Upper lobe of left lung (tissue), 4 donors: ENCODE measurements around the gene PTPN11.

Source experiments
- EP300 ChIP-seq, 4 donors: sonication (generic); formaldehyde crosslinking; IDR thresholded peaks; one replicate each; pipeline ENCODE4 v1.5.1; 2017; ENCODE audit warnings: antibody characterized with exemption in 4 of 4, control low read depth in 2 of 4
- POLR2A ChIP-seq, 4 donors: fragments of 450-650 bp; IDR thresholded peaks; one replicate each; pipeline ENCODE4 v1.5.1; 2016 to 2017; ENCODE audit warnings: antibody characterized with exemption in 4 of 4, mild to moderate bottlenecking in 2 of 4
- POLR2AphosphoS5 ChIP-seq, 2 donors: sonication (generic); formaldehyde crosslinking; IDR thresholded peaks; one replicate each; pipeline ENCODE4 v1.5.1; 2017; ENCODE audit warnings: antibody characterized with exemption in 2 of 2
- TF ChIP-seq, protein P1 (sequence below), 6 experiments: fragments of 450-650 bp in 4 of 6; fragments of 200-600 bp in 2 of 6; sonication (generic) in 2 of 6; IDR thresholded peaks; one replicate each; pipeline ENCODE4 v1.5.1; 2016 to 2019; ENCODE audit warnings: antibody characterized with exemption in 6 of 6

DNA sequence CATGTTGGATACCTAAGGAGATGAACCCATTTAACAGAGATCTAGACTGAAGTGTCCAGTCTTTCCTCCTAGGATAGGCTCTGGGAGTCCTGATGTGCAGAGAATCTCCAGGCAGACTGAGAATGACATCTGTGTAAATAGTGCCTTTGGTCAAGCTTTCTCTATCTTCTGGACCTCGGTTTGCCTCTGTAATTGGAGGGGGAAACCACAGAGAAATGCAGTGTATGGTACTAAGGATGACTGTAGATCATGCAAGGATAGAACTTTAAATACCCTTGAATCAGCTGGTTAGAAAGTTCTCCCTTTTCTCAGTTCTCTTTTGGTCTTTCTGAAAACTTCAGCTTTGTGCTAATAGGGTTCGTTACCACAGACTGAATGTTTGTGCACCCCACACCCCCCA, 112.2 kb downstream of the PTPN11 start:
- TF ChIP-seq, protein P1, sequence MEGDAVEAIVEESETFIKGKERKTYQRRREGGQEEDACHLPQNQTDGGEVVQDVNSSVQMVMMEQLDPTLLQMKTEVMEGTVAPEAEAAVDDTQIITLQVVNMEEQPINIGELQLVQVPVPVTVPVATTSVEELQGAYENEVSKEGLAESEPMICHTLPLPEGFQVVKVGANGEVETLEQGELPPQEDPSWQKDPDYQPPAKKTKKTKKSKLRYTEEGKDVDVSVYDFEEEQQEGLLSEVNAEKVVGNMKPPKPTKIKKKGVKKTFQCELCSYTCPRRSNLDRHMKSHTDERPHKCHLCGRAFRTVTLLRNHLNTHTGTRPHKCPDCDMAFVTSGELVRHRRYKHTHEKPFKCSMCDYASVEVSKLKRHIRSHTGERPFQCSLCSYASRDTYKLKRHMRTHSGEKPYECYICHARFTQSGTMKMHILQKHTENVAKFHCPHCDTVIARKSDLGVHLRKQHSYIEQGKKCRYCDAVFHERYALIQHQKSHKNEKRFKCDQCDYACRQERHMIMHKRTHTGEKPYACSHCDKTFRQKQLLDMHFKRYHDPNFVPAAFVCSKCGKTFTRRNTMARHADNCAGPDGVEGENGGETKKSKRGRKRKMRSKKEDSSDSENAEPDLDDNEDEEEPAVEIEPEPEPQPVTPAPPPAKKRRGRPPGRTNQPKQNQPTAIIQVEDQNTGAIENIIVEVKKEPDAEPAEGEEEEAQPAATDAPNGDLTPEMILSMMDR (IDR thresholded peaks at IDR 0.05), result no peak
- TF ChIP-seq EP300 (IDR thresholded peaks at IDR 0.05) (no peak), POLR2A (IDR thresholded peaks at IDR 0.05) (no peak), POLR2AphosphoS5 (IDR thresholded peaks at IDR 0.05) (no peak)
